Panc1 (cell line): Measurements from ENCODE around the gene ZNF580. TPM values are rescaled to one million over a fixed set of nuclear protein-coding genes. Genes with fewer than 3 reads are reported as not detected.

Source experiments
- ATAC-seq: fragments of 200-7000 bp; cut with Tn5 transposase; 2 replicates; pipeline ENCODE4 v1.9.1; 2020; ENCODE audit warnings: mild to moderate bottlenecking, moderate library complexity
- BruUV-seq: library from RNA; stranded (reverse); fragments of 400-500 nt; replicated peaks from 2 replicates; lab custom pipeline; 2021; lab: Mats Ljungman, UMichigan
- CTCF ChIA-PET: fragments of 300-600 bp; sonication (Branson Sonifier 250); formaldehyde crosslinking; loops from one replicate; lab custom pipeline; 2022; ENCODE audit warnings: antibody characterized with exemption; lab: Charles Lee
- POLR2A ChIA-PET: fragments of 300-600 bp; sonication (Branson Sonifier 250); formaldehyde crosslinking; loops from one replicate; lab custom pipeline; 2022; ENCODE audit warnings: antibody characterized with exemption; lab: Charles Lee
- DNase-seq: peaks from one replicate; pipeline ENCODE4 v3.0.0-alpha.2; 2010; ENCODE audit warnings: low read depth, low spot score
- H3K27ac ChIP-seq: 2 replicates; pipeline ENCODE4 v1.5.1; 2011; ENCODE audit warnings: mild to moderate bottlenecking, low read length, inconsistent platforms
- H3K27me3 ChIP-seq: fragments of 200-500 bp; sonication (Bioruptor generic); 2 replicates; pipeline ENCODE4 v1.6.0; 2014; ENCODE audit warnings: low read length, inconsistent platforms; ENCODE audit not compliant: control insufficient read depth, insufficient read depth
- H3K36me3 ChIP-seq: fragments of 200-500 bp; sonication (Bioruptor generic); 2 replicates; pipeline ENCODE4 v1.5.1; 2014; ENCODE audit warnings: inconsistent platforms, mild to moderate bottlenecking, low read length, moderate library complexity; ENCODE audit not compliant: control insufficient read depth, insufficient read depth
- H3K4me1 ChIP-seq: 2 replicates; pipeline ENCODE4 v1.5.1; 2011; ENCODE audit warnings: inconsistent platforms, mild to moderate bottlenecking, low read length, moderate library complexity; ENCODE audit not compliant: control insufficient read depth, insufficient read depth
- H3K4me3 ChIP-seq, 2 experiments: 2 replicates each; pipeline ENCODE4 v1.5.1; 2011 to 2012; ENCODE audit warnings: low read depth in 2 of 2, low read length in 2 of 2, mild to moderate bottlenecking in 2 of 2, inconsistent platforms in 1 of 2, moderate library complexity in 1 of 2
- H3K9me3 ChIP-seq: fragments of 200-500 bp; sonication (Bioruptor generic); 2 replicates; pipeline ENCODE4 v1.5.1; 2014; ENCODE audit warnings: low read depth, mild to moderate bottlenecking, inconsistent platforms, low read length, moderate library complexity; ENCODE audit not compliant: control insufficient read depth, insufficient read depth
- CTCF ChIP-seq: fragments of 450-650 bp; IDR thresholded peaks from 2 replicates; pipeline ENCODE4 v1.5.1; 2017; ENCODE audit warnings: mild to moderate bottlenecking
- POLR2AphosphoS5 ChIP-seq: IDR thresholded peaks from 2 replicates; pipeline ENCODE4 v1.6.1; 2012; ENCODE audit warnings: mild to moderate bottlenecking, low read depth, low read length, moderate library complexity
- REST ChIP-seq, 2 experiments: IDR thresholded peaks; 2 replicates each; pipeline ENCODE4 v1.6.1; 2011 to 2012; ENCODE audit warnings: low read depth in 2 of 2, control low read depth in 1 of 2, low read length in 1 of 2, mild to moderate bottlenecking in 1 of 2, moderate library complexity in 1 of 2; ENCODE audit not compliant: insufficient read depth in 1 of 2
- SIN3A ChIP-seq: IDR thresholded peaks from 2 replicates; pipeline ENCODE4 v1.6.1; 2012; ENCODE audit warnings: low read depth, mild to moderate bottlenecking, low read length, moderate library complexity, borderline replicate concordance; ENCODE audit not compliant: insufficient read depth
- TCF7L2 ChIP-seq: IDR thresholded peaks from 2 replicates; pipeline ENCODE4 v1.6.1; 2011; ENCODE audit warnings: mild to moderate bottlenecking, low read depth, low read length, inconsistent platforms
- in situ Hi-C: cut with HindIII; loops from 2 replicates; pipeline ENCODE4 v1.10.0; 2016; ENCODE audit warnings: low sequenced_read_pairs, low pct_unique_long_range_greater_than_20kb
- intact Hi-C: fragments of 100-400 bp; cut with micrococcal nuclease; formaldehyde crosslinking; loops from one replicate; pipeline ENCODE4 v1.10.0; 2022; ENCODE audit not compliant: unreplicated experiment
- total RNA-seq: library from RNA; stranded (reverse); gene quantifications from one replicate; pipeline ENCODE4 v1.2.1, GENCODE V29; 2021; ENCODE audit not compliant: unreplicated experiment

The ZNF580 gene
- total RNA-seq, 1 experiment from 2014 or later, result 58.0 TPM

- in situ Hi-C loops, result no loop called here
- DNase-seq, result no peak
- ATAC-seq, result peak; percentile 35
- Histone ChIP-seq H3K36me3 (peaks cover 11% of the 10 kb centered on the region), H3K4me1 (peaks cover 7% of the 10 kb centered on the region; the same call in 1 of the 2 replicates), H3K27ac (no peak overlapping the region), H3K9me3 (no peaks in the 10 kb centered on the region), H3K4me3 (no peak overlapping the region), H3K27me3 (no peaks in the 10 kb centered on the region)
- POLR2A ChIA-PET, result no interaction called here
- CTCF ChIA-PET, result no interaction called here
- BruUV-seq, result no TSS peak
- intact Hi-C loops, result no loop called here
- no peak for TF ChIP-seq TCF7L2
- no peak for TF ChIP-seq REST (IDR thresholded peaks at IDR 0.05; ENCODE audit: insufficient read depth in 1 of 2, low read depth in 2 of 2, low read length in 1 of 2)
- TF ChIP-seq POLR2AphosphoS5, result no peak
- no peak for TF ChIP-seq CTCF
- no peak for TF ChIP-seq SIN3A
These were observed 47.8 kb downstream of the ZNF580 start for GRCh38 chr19:55688422-55689218.

GRCh38 chr19:55689411-55690108 is 48.8 kb downstream of the ZNF580 start:
- no peak for DNase-seq
- no peaks in the 10 kb centered on the region for H3K27me3 ChIP-seq
- POLR2A ChIA-PET, result interaction anchor here (0.6 kb wide), 1 partner anchor 15 kb away, joined by 4 read pairs; no protein-coding TSS in a partner anchor
- no peak overlapping the region for H3K27ac ChIP-seq
- TF ChIP-seq POLR2AphosphoS5 (no peak), CTCF (no peak), TCF7L2 (no peak), REST (IDR thresholded peaks at IDR 0.05; ENCODE audit: insufficient read depth in 1 of 2, low read depth in 2 of 2, low read length in 1 of 2) (no peak), SIN3A (no peak)
- no peak overlapping the region for H3K4me3 ChIP-seq
- no TSS peak for BruUV-seq
- H3K36me3 ChIP-seq, result peaks cover 5% of the 10 kb centered on the region
- ATAC-seq, result no peak
- no peaks in the 10 kb centered on the region for H3K9me3 ChIP-seq
- CTCF ChIA-PET, result no interaction called here
- intact Hi-C loops (no loop called here), in situ Hi-C loops (no loop called here)
- peaks cover 3% of the 10 kb centered on the region; the same call in 1 of the 2 replicates for H3K4me1 ChIP-seq
